GM19035 (cell line): ENCODE measurements around the gene ARF1.

Source experiments
- ATAC-seq: cut with Tn5 transposase; IDR thresholded peaks from one replicate; pipeline ENCODE4 v1.9.1; 2021; ENCODE audit not compliant: unreplicated experiment

The ARF1 gene

DNA sequence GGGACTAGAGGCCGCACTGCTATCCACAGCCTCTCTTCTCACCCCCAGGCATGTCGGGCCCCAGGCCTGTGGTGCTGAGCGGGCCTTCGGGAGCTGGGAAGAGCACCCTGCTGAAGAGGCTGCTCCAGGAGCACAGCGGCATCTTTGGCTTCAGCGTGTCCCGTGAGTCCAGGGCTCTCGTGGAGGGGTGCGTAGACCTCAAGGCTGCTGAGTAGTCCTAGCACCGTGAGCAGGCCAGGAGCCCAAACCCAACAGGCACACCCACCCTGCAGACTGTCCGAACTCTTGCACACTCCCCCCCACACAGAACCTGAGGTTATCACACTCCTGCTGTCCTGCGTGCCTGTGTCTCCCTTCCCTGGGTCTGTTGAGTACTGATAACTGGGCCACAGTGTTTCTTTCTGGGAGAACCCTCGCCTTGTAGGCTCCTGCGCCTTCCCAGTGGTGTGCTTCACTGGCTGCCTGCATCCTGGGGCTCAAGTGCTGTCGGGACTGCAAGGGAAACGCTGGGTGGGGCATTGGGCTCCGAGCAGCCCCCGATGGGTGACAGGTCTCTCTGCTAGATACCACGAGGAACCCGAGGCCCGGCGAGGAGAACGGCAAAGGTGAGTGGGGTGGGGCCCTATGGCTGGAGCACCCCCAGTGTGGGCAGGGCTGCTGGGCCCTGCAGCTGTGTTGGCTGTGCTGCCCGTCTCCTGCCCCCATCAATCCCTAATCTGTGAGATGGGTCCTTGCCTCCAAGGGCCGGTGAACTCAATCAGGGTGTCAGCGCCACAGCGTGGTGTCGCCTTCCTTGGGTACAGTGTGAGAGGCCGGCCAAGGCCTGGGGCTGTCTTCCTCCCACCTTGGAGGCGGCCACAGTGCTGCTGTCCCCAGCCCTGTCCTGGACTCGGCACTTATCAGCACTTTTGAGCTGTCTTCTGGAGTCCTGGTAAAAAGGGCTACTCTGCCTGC is 63.2 kb downstream of the ARF1 start:
- ATAC-seq: no peak

DNA sequence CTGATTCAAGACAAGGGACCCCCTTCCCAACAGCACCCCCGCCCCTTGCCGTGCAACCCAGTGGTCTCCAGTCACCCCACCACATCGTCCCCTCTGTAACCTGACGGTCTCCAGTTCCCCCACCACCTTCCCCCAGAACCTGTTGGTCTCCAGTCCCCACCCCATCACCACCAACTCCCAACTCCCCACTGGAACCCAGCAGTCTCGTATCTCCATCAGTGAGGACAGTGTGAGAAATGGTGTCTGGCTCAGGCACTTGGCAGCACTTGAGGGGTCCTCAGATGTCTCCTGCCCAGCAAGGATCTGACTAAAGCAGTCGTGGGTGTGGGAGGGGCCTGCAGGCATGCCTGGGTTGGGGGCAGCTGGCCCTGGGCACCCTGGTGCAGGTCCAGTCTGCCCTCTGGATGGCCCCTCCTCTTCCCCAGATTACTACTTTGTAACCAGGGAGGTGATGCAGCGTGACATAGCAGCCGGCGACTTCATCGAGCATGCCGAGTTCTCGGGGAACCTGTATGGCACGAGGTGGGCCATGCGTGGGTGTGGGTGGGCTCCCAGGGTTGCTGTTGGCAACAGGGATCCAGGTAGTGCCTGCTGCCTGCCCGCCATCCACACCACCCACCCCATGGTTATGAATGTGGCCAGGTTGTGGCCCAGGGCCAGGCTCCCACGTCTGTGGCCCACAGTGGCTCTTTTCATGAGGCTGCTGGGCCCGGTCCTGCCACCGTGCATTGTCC is 64.1 kb downstream of the ARF1 start:
- ATAC-seq: no peak

DNA sequence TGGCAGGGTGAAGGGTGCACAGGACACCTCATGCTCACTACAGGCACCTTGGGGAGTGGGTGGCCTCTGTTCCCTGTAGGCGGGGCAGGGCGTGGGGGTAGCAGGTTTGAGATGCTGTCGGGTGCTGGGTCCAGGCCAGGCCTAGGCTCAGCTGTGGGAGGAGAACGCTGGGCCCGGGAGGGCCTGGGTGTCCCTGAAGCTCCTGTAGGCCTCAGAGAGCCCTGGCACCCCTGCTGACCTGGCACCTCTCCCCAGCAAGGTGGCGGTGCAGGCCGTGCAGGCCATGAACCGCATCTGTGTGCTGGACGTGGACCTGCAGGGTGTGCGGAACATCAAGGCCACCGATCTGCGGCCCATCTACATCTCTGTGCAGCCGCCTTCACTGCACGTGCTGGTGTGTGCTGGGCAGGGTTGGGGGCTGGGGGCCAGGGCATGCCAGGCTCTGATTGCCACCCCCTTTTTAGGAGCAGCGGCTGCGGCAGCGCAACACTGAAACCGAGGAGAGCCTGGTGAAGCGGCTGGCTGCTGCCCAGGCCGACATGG is 64.7 kb downstream of the ARF1 start:
- no peak for ATAC-seq

DNA sequence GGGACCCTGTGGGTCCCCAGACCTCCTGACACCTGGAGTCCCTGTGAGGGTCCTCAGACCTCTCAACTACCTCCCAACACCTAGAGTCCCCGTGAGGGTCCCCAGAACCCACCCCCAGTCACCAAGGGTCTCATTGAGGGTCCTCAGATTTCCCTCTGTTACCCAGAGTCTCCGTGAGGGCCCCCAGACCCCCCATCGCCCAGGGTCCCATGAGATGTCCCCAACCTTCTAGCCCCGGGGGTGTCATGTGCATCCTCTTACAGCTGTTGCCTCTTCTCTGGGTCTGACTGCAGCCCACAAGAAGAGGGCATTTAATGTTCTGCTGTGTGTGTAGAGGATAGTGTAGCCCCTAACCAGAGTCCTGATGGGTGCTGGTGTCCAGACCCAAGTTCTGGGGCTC is 65.3 kb downstream of the ARF1 start:
- ATAC-seq: no peak

DNA sequence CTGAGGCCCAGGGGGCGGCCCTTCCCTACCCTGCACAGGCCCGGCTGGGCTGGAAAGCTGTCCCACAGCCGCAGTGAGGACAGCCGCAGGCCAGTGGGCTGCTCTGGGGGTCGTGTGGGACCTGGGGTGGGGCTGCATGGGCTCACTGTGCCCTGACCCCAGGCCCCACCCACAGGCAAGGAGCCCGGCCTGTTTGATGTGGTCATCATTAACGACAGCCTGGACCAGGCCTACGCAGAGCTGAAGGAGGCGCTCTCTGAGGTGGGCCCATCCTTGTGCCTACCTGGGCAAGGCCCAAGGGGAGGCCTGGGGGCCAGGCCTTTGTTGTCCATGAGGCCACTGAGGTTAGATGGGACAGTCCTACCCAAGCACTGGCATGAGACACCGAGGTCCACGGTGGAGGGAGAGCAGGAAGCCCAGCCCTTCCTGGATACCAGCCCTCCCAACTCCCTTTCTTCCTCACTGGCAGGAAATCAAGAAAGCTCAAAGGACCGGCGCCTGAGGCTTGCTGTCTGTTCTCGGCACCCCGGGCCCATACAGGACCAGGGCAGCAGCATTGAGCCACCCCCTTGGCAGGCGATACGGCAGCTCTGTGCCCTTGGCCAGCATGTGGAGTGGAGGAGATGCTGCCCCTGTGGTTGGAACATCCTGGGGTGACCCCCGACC is 65.8 kb downstream of the ARF1 start:
- ATAC-seq: no peak
